IMR-90 (cell line): ENCODE data around the gene IL21R. TPM values are rescaled to one million over a fixed set of nuclear protein-coding genes. Genes with fewer than 3 reads are reported as not detected.

Experiments
- ATAC-seq: fragments of 200-7000 bp; cut with Tn5 transposase; 2 replicates; pipeline ENCODE4 v1.9.1; 2020; ENCODE audit warnings: low read depth, mild to moderate bottlenecking, moderate library complexity
- BruUV-seq: library from RNA; stranded (reverse); fragments of 400-500 nt; replicated peaks from 2 replicates; lab custom pipeline; 2021; lab: Mats Ljungman, UMichigan
- CTCF ChIA-PET: fragments of 300-600 bp; formaldehyde crosslinking; extraction: SDS; loops from one replicate; lab custom pipeline; 2021; ENCODE audit warnings: antibody characterized with exemption; lab: Yijun Ruan, JAX
- POLR2A ChIA-PET: fragments of 300-600 bp; sonication (Branson Sonifier 250); formaldehyde crosslinking; loops from one replicate; lab custom pipeline; 2022; ENCODE audit warnings: antibody characterized with exemption; ENCODE audit not compliant: unreplicated experiment; lab: Charles Lee
- DNase-seq: peaks from one replicate; pipeline ENCODE4 v3.0.0; 2013
- H2AFZ ChIP-seq: replicated peaks from 2 replicates; pipeline ENCODE3; 2013; ENCODE audit warnings: low read length, mild to moderate bottlenecking; ENCODE audit not compliant: poor library complexity
- H2AK5ac ChIP-seq: 2 replicates; pipeline ENCODE4 v1.6.1; 2013; ENCODE audit warnings: low read depth, low read length, inconsistent platforms
- H2AK9ac ChIP-seq: replicated peaks from 2 replicates; pipeline ENCODE3; 2013; ENCODE audit warnings: mild to moderate bottlenecking, low read depth, low read length, moderate library complexity; ENCODE audit not compliant: poor library complexity
- H2BK120ac ChIP-seq: 2 replicates; pipeline ENCODE4 v1.6.1; 2013; ENCODE audit warnings: low read depth, low read length, inconsistent platforms
- H2BK15ac ChIP-seq: 3 replicates; pipeline ENCODE4 v1.6.1; 2013; ENCODE audit warnings: low read depth, low read length, inconsistent platforms
- H2BK20ac ChIP-seq: 2 replicates; pipeline ENCODE4 v1.6.1; 2013; ENCODE audit warnings: low read depth, mild to moderate bottlenecking, inconsistent platforms, low read length, moderate library complexity
- H2BK5ac ChIP-seq: 2 replicates; pipeline ENCODE4 v1.6.1; 2013; ENCODE audit warnings: mild to moderate bottlenecking, low read depth, low read length, inconsistent platforms; ENCODE audit not compliant: poor library complexity, severe bottlenecking
- H3K14ac ChIP-seq: replicated peaks from 2 replicates; pipeline ENCODE4 v1.6.1; 2013; ENCODE audit warnings: low read depth, low read length, inconsistent platforms
- H3K18ac ChIP-seq: 2 replicates; pipeline ENCODE4 v1.6.1; 2013; ENCODE audit warnings: low read depth, low read length, control low read depth
- H3K23ac ChIP-seq: 2 replicates; pipeline ENCODE4 v1.6.1; 2013; ENCODE audit warnings: low read depth, low read length, inconsistent platforms
- H3K27ac ChIP-seq: 2 replicates; pipeline ENCODE4 v1.5.1; 2013; ENCODE audit warnings: mild to moderate bottlenecking, control low read depth, low read length; ENCODE audit not compliant: insufficient read depth
- H3K27me3 ChIP-seq: 2 replicates; pipeline ENCODE4 v1.6.1; 2013; ENCODE audit warnings: low read length; ENCODE audit not compliant: control insufficient read depth, insufficient read depth
- H3K36me3 ChIP-seq: 2 replicates; pipeline ENCODE4 v1.6.1; 2013; ENCODE audit warnings: low read length, mixed read lengths; ENCODE audit not compliant: control insufficient read depth, insufficient read depth
- H3K4ac ChIP-seq: 2 replicates; pipeline ENCODE4 v1.6.1; 2013; ENCODE audit warnings: low read depth, low read length, inconsistent platforms
- H3K4me1 ChIP-seq: 2 replicates; pipeline ENCODE4 v1.6.1; 2013; ENCODE audit warnings: low read length, mixed read lengths; ENCODE audit not compliant: control insufficient read depth, insufficient read depth
- H3K4me2 ChIP-seq: 2 replicates; pipeline ENCODE4 v1.6.1; 2013; ENCODE audit warnings: low read depth, mild to moderate bottlenecking, control low read depth, low read length, moderate library complexity
- H3K4me3 ChIP-seq: 2 replicates; pipeline ENCODE4 v1.5.1; 2013; ENCODE audit warnings: low read depth, mild to moderate bottlenecking, control low read depth, low read length, moderate library complexity; ENCODE audit not compliant: insufficient read depth
- H3K56ac ChIP-seq: 2 replicates; pipeline ENCODE4 v1.6.1; 2013; ENCODE audit warnings: low read length, inconsistent platforms; ENCODE audit not compliant: insufficient read depth; ENCODE audit errors: extremely low read depth
- H3K79me1 ChIP-seq, 2 experiments: 2 replicates each; pipeline ENCODE4 v1.6.1; 2013; ENCODE audit warnings: low read length in 2 of 2, inconsistent platforms in 1 of 2, low read depth in 1 of 2
- H3K9ac ChIP-seq: 2 replicates; pipeline ENCODE4 v1.6.1; 2013; ENCODE audit warnings: low read depth, low read length, control low read depth
- H3K9me1 ChIP-seq: 2 replicates; pipeline ENCODE4 v1.6.1; 2013; ENCODE audit warnings: low read length, inconsistent platforms; ENCODE audit not compliant: insufficient read depth
- H3K9me3 ChIP-seq: 2 replicates; pipeline ENCODE4 v1.6.1; 2013; ENCODE audit warnings: low read length; ENCODE audit not compliant: control insufficient read depth, insufficient read depth
- H4K20me1 ChIP-seq: 2 replicates; pipeline ENCODE4 v1.6.1; 2013; ENCODE audit warnings: low read length, inconsistent platforms; ENCODE audit not compliant: insufficient read depth
- H4K5ac ChIP-seq: 2 replicates; pipeline ENCODE4 v1.6.1; 2013; ENCODE audit warnings: mild to moderate bottlenecking, low read depth, low read length, control low read depth
- H4K8ac ChIP-seq, 2 experiments: 2 replicates each; pipeline ENCODE4 v1.6.1; 2013; ENCODE audit warnings: low read depth in 2 of 2, low read length in 2 of 2, control low read depth in 1 of 2, inconsistent platforms in 1 of 2
- H4K91ac ChIP-seq: 2 replicates; pipeline ENCODE4 v1.6.1; 2013; ENCODE audit warnings: low read depth, low read length, inconsistent platforms; ENCODE audit not compliant: insufficient read depth
- BHLHE40 ChIP-seq: fragments of 150-350 bp; IDR thresholded peaks from 2 replicates; pipeline ENCODE4 v1.6.1; 2016; ENCODE audit warnings: mild to moderate bottlenecking, low read depth, low read length
- CEBPB ChIP-seq: IDR thresholded peaks from 2 replicates; pipeline ENCODE4 v1.6.1; 2012; ENCODE audit warnings: low read depth, low read length, improper control_type of control experiment
- CHD1 ChIP-seq: IDR thresholded peaks from 2 replicates; pipeline ENCODE4 v1.6.1; 2012; ENCODE audit warnings: low read depth, low read length, improper control_type of control experiment
- FOS ChIP-seq: fragments of 150-350 bp; IDR thresholded peaks from 2 replicates; pipeline ENCODE4 v1.6.1; 2016; ENCODE audit warnings: low read depth, low read length
- MAFK ChIP-seq: IDR thresholded peaks from 2 replicates; pipeline ENCODE4 v1.6.1; 2012; ENCODE audit warnings: low read depth, low read length, improper control_type of control experiment
- MAZ ChIP-seq: IDR thresholded peaks from 2 replicates; pipeline ENCODE4 v1.6.1; 2012; ENCODE audit warnings: low read depth, mild to moderate bottlenecking, low read length, improper control_type of control experiment, moderate library complexity, borderline replicate concordance
- MXI1 ChIP-seq: IDR thresholded peaks from 2 replicates; pipeline ENCODE4 v1.6.1; 2012; ENCODE audit warnings: low read depth, mild to moderate bottlenecking, low read length, moderate library complexity, borderline replicate concordance
- NFE2L2 ChIP-seq: fragments of 150-350 bp; IDR thresholded peaks from 2 replicates; pipeline ENCODE4 v1.6.1; 2016; ENCODE audit warnings: low read depth, mild to moderate bottlenecking, low read length
- POLR2A ChIP-seq: IDR thresholded peaks from 2 replicates; pipeline ENCODE4 v1.6.1; 2012; ENCODE audit warnings: mild to moderate bottlenecking, low read depth, low read length
- RAD21 ChIP-seq: IDR thresholded peaks from 2 replicates; pipeline ENCODE4 v1.6.1; 2012; ENCODE audit warnings: low read length, improper control_type of control experiment
- RCOR1 ChIP-seq: IDR thresholded peaks from 2 replicates; pipeline ENCODE4 v1.6.1; 2012; ENCODE audit warnings: mild to moderate bottlenecking, low read length, improper control_type of control experiment; ENCODE audit not compliant: insufficient replicate concordance
- RFX5 ChIP-seq: IDR thresholded peaks from 2 replicates; pipeline ENCODE4 v1.8.0; 2012; ENCODE audit warnings: low read depth, mild to moderate bottlenecking, low read length, moderate library complexity
- SMC3 ChIP-seq: fragments of 150-350 bp; IDR thresholded peaks from 2 replicates; pipeline ENCODE4 v1.6.1; 2016; ENCODE audit warnings: low read depth, mild to moderate bottlenecking, antibody characterized with exemption, low read length, moderate library complexity
- WGBS, 2 experiments: methylation state at CpG; one replicate each; pipeline versions ENCODE4 v1.1.5 to v1.1.7; 2013; ENCODE audit warnings: missing lambda C conversion rate in 2 of 2; ENCODE audit not compliant: insufficient read length in 1 of 2; ENCODE audit errors: extremely low coverage in 2 of 2; 5-methylcytosine and 5-hydroxymethylcytosine counted together
- dilution Hi-C: fragments of 300-500 bp; cut with HindIII; formaldehyde crosslinking; loops from one replicate; pipeline ENCODE4 v1.14.3; 2018; ENCODE audit warnings: low sequenced_read_pairs; ENCODE audit not compliant: unreplicated experiment
- in situ Hi-C: fragments of 300-500 bp; cut with MboI; formaldehyde crosslinking; loops from 3 replicates; pipeline ENCODE4 v1.14.3; 2019; ENCODE audit warnings: low sequenced_read_pairs, inconsistent platforms, mixed read lengths
- intact Hi-C: fragments of 100-400 bp; cut with micrococcal nuclease; formaldehyde crosslinking; loops from 2 replicates; pipeline ENCODE4 v1.10.0; 2022
- polyA plus RNA-seq, 3 experiments: library from polyadenylated mRNA; depleted of rRNA; stranded (reverse); fragments of >200 nt; gene quantifications; 2 replicates each; pipeline ENCODE4 v1.2.3, GENCODE V29; 2012; ENCODE audit warnings: low replicate concordance in 1 of 3
- total RNA-seq: library from RNA; depleted of rRNA; stranded (reverse); fragments of >200 nt; gene quantifications from 2 replicates; pipeline ENCODE4 v1.2.3, GENCODE V29; 2012
- TF ChIP-seq, protein P1 (sequence below): conservative IDR thresholded peaks from 2 replicates; pipeline ENCODE4 v1.5.1; 2012; ENCODE audit warnings: mild to moderate bottlenecking, low read depth, low read length, improper control_type of control experiment
- TF ChIP-seq, protein P2 (sequence below): fragments of 150-350 bp; IDR thresholded peaks from 2 replicates; pipeline ENCODE4 v1.6.1; 2017; ENCODE audit warnings: mild to moderate bottlenecking, antibody characterized with exemption, low read length, low read depth
- TF ChIP-seq, protein P3 (sequence below): fragments of 150-350 bp; IDR thresholded peaks from 2 replicates; pipeline ENCODE4 v1.6.1; 2016; ENCODE audit warnings: low read depth, mild to moderate bottlenecking, low read length, moderate library complexity, borderline replicate concordance

The IL21R gene
- total and polyA plus RNA-seq, 2 of the 4 experiments (the other 2 are of a cell fraction), result 0.72 to 0.97 TPM

DNA sequence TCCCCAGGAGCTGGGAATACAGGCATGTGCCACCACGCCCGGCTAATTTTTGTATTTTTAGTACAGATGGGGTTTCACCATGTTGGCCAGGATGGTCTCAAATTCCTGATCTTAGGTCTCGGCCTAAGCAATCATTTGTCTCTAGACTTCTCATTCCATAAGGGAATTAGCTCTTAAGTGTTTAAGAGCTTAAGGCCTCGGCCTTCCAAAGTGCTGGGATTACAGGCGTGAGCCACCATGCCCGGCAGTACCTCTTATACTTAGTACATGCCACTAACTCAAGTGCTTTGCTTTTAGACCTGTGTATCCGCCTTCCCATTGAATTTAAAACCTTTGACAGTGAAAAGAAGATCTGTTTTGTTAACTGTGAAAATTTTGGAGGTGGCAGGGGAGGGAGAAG, 16.6 kb upstream of the IL21R start:
- Histone ChIP-seq H3K14ac (no peak overlapping the region), H4K91ac (no peak overlapping the region), H4K20me1 (no peaks in the 10 kb centered on the region), H4K8ac (no peak overlapping the region), H3K4me1 (no peaks in the 10 kb centered on the region), H2BK20ac (no peak overlapping the region), H2AK5ac (no peak overlapping the region), H2AFZ (no peak overlapping the region), H3K9me3 (peaks cover 17% of the 10 kb centered on the region), H3K36me3 (no peaks in the 10 kb centered on the region), H3K23ac (no peak overlapping the region), H3K79me1 (no peaks in the 10 kb centered on the region), H3K18ac (no peak overlapping the region), H4K5ac (no peak overlapping the region), H2BK120ac (no peak overlapping the region), H3K9me1 (no peaks in the 10 kb centered on the region), H3K4me2 (no peak overlapping the region), H2BK15ac (no peak overlapping the region), H3K9ac (no peak overlapping the region), H3K4me3 (no peak overlapping the region), H3K27ac (no peak overlapping the region), H2BK5ac (no peak overlapping the region), H3K56ac (no peak overlapping the region), H3K27me3 (no peaks in the 10 kb centered on the region), H3K4ac (no peak overlapping the region), H2AK9ac (no peak overlapping the region)
- ChIA-PET CTCF (no interaction called here), POLR2A (no interaction called here)
- dilution Hi-C loops, result no loop called here
- WGBS, 2 experiments, result no CpG with 5 or more reads among the region's 7 CpGs
- no TSS peak for BruUV-seq
- intact Hi-C loops, result no loop called here
- DNase-seq (no peak), ATAC-seq (no peak)
- TF ChIP-seq CEBPB, result no peak
- TF ChIP-seq, protein P1, sequence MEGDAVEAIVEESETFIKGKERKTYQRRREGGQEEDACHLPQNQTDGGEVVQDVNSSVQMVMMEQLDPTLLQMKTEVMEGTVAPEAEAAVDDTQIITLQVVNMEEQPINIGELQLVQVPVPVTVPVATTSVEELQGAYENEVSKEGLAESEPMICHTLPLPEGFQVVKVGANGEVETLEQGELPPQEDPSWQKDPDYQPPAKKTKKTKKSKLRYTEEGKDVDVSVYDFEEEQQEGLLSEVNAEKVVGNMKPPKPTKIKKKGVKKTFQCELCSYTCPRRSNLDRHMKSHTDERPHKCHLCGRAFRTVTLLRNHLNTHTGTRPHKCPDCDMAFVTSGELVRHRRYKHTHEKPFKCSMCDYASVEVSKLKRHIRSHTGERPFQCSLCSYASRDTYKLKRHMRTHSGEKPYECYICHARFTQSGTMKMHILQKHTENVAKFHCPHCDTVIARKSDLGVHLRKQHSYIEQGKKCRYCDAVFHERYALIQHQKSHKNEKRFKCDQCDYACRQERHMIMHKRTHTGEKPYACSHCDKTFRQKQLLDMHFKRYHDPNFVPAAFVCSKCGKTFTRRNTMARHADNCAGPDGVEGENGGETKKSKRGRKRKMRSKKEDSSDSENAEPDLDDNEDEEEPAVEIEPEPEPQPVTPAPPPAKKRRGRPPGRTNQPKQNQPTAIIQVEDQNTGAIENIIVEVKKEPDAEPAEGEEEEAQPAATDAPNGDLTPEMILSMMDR, result no peak
- TF ChIP-seq BHLHE40, result no peak
- TF ChIP-seq NFE2L2, result no peak
- TF ChIP-seq MAZ, result no peak
- no peak for TF ChIP-seq MAFK
- no peak for TF ChIP-seq CHD1
- TF ChIP-seq SMC3, result no peak
- no peak for TF ChIP-seq POLR2A
- TF ChIP-seq FOS, result no peak
- no peak for TF ChIP-seq MXI1
- TF ChIP-seq, protein P2, sequence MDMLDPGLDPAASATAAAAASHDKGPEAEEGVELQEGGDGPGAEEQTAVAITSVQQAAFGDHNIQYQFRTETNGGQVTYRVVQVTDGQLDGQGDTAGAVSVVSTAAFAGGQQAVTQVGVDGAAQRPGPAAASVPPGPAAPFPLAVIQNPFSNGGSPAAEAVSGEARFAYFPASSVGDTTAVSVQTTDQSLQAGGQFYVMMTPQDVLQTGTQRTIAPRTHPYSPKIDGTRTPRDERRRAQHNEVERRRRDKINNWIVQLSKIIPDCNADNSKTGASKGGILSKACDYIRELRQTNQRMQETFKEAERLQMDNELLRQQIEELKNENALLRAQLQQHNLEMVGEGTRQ, result no peak
- no peak for TF ChIP-seq RFX5
- no peak for TF ChIP-seq RCOR1
- TF ChIP-seq RAD21, result no peak
- TF ChIP-seq, protein P3, sequence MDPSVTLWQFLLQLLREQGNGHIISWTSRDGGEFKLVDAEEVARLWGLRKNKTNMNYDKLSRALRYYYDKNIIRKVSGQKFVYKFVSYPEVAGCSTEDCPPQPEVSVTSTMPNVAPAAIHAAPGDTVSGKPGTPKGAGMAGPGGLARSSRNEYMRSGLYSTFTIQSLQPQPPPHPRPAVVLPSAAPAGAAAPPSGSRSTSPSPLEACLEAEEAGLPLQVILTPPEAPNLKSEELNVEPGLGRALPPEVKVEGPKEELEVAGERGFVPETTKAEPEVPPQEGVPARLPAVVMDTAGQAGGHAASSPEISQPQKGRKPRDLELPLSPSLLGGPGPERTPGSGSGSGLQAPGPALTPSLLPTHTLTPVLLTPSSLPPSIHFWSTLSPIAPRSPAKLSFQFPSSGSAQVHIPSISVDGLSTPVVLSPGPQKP, result no peak
- in situ Hi-C loops, result loop anchor here (25.0 kb wide), 1 partner anchor 1548 kb away; no protein-coding TSS in a partner anchor
